ENCODE measurements around the gene GPHA2.

GPHA2 gene

GRCh38 chr11:64888729-64889511 is 46.8 kb downstream of the GPHA2 start:
- DNase-seq: no peak

GRCh38 chr11:64888406-64888728 is 47.3 kb downstream of the GPHA2 start:
- no peak for DNase-seq

GRCh38 chr11:64887757-64888405 is 47.8 kb downstream of the GPHA2 start:
- DNase-seq: peak in 12 of 14 donors; percentile 44 to 84 (median 61)

GRCh38 chr11:64887234-64887756 is 48.4 kb downstream of the GPHA2 start:
- no peak for DNase-seq

- no peak for DNase-seq
Measured at GRCh38 chr11:64885367-64886286, 50.1 kb downstream of the GPHA2 start.
